H1 (cell line): ENCODE data around the gene CCDC117. TPM values are rescaled to one million over a fixed set of nuclear protein-coding genes. Genes with fewer than 3 reads are reported as not detected.

Source experiments
- CHD1 ChIP-seq: IDR thresholded peaks from 2 replicates; pipeline ENCODE4 v1.6.1; 2012; ENCODE audit warnings: low read depth, low read length, improper control_type of control experiment
- EGR1 ChIP-seq: IDR thresholded peaks from 2 replicates; pipeline ENCODE4 v1.6.1; 2011; ENCODE audit warnings: low read depth, low read length, borderline replicate concordance
- GABPA ChIP-seq: IDR thresholded peaks from 2 replicates; pipeline ENCODE4 v1.6.1; 2011; ENCODE audit warnings: mild to moderate bottlenecking, low read length, moderate library complexity, borderline replicate concordance; ENCODE audit not compliant: insufficient read depth
- KDM1A ChIP-seq: fragments of 200-600, 300-600 bp; sonication (generic); IDR thresholded peaks from 2 replicates; pipeline ENCODE4 v1.7.1; 2016; ENCODE audit warnings: mild to moderate bottlenecking, low read length, borderline replicate concordance
- TCF12 ChIP-seq: IDR thresholded peaks from 2 replicates; pipeline ENCODE4 v1.6.1; 2011; ENCODE audit warnings: low read depth, mild to moderate bottlenecking, low read length
- polyA plus RNA-seq, 7 experiments: library from polyadenylated mRNA; depleted of rRNA in 3 of 7; stranded (reverse) in 5 of 7; unstranded in 2 of 7; fragments of >200 nt in 5 of 7; fragments of 200-250 nt in 2 of 7; gene quantifications; 1 replicate in 5 of 7; 2 replicates in 1 of 7; 4 replicates in 1 of 7; pipeline versions ENCODE4 v1.2.1 to v1.2.3, GENCODE V29; 2011 to 2013; ENCODE audit warnings: missing spikeins in 2 of 7, mixed read lengths in 2 of 7
- total RNA-seq: library from RNA; stranded (reverse); fragmentation: NEBNext Ultra II Directional; extraction: Animal tissue kit (Norgen Biotek cat#: 25700); gene quantifications from 2 replicates; pipeline ENCODE4 v1.2.1, GENCODE V29; 2021

Gene CCDC117
- total and polyA plus RNA-seq, 2 of the 8 experiments (the other 6 are each of a cell fraction or from before 2014, with no cell fraction given), result 9.1 to 43.1 TPM

GRCh38 chr22:28774378-28774777 lies 1.9 kb downstream of the CCDC117 start (continued):
- no peak for TF ChIP-seq EGR1
- no peak for TF ChIP-seq CHD1
- TF ChIP-seq KDM1A, result no peak
- no peak for TF ChIP-seq TCF12
- TF ChIP-seq GABPA, result no peak
